HCT116 (cell line): Measurements from ENCODE around the gene HTRA3. TPM values are rescaled to one million over a fixed set of nuclear protein-coding genes. Genes with fewer than 3 reads are reported as not detected.

Experiments used
- ATAC-seq: fragments of 200-7000 bp; cut with Tn5 transposase; 2 replicates; pipeline ENCODE4 v1.9.1; 2020; ENCODE audit warnings: mild to moderate bottlenecking, moderate library complexity
- BruUV-seq: library from RNA; stranded (reverse); fragments of 400-500 nt; replicated peaks from 2 replicates; lab custom pipeline; 2021; lab: Mats Ljungman, UMichigan
- CTCF ChIA-PET: fragments of 300-600 bp; sonication (Branson Sonifier 250); formaldehyde crosslinking; loops from one replicate; lab custom pipeline; 2021; ENCODE audit warnings: antibody characterized with exemption; lab: Charles Lee
- POLR2A ChIA-PET: fragments of 300-600, 350-600 bp; sonication (Branson Sonifier 250); formaldehyde crosslinking; loops from one replicate; lab custom pipeline; 2021; ENCODE audit warnings: antibody characterized with exemption; lab: Charles Lee
- RAD21 ChIA-PET, 2 experiments: fragments of 300-600 bp; sonication (Branson Sonifier 250); formaldehyde crosslinking; loops; one replicate each; lab custom pipeline; 2023; ENCODE audit warnings: low total read pairs in 2 of 2; ENCODE audit not compliant: uncharacterized antibody in 2 of 2, unreplicated experiment in 2 of 2, low non-redundant PET in 1 of 2; lab: Charles Lee
- DNase-seq: peaks from one replicate; pipeline ENCODE4 v3.0.0-alpha.2; 2010; ENCODE audit warnings: low read depth, low spot score
- H2AFZ ChIP-seq: fragments of 200-600 bp; shearing (Covaris generic), sonication (generic); 2 replicates; pipeline ENCODE4 v1.6.1; 2017; ENCODE audit warnings: low read depth, mixed run types, mixed read lengths, antibody characterized with exemption, low read length; ENCODE audit not compliant: poor library complexity, severe bottlenecking
- H3K27ac ChIP-seq: 2 replicates; pipeline ENCODE4 v1.5.1; 2012; ENCODE audit warnings: low read depth, low read length
- H3K27me3 ChIP-seq: fragments of 200-600 bp; sonication (generic); 2 replicates; pipeline ENCODE4 v1.6.1; 2016; ENCODE audit warnings: mixed run types, low read length, mixed read lengths; ENCODE audit not compliant: insufficient read depth
- H3K36me3 ChIP-seq, 2 experiments: fragments of 200-500 bp in 1 of 2; fragments of 200-600 bp in 1 of 2; sonication (Bioruptor generic) in 1 of 2; sonication (generic) in 1 of 2; 2 replicates each; pipeline versions ENCODE4 v1.5.1 to v1.6.1; 2014 to 2016; ENCODE audit warnings: low read length in 2 of 2, inconsistent platforms in 1 of 2, mixed read lengths in 1 of 2, mixed run types in 1 of 2; ENCODE audit not compliant: insufficient read depth in 2 of 2, control insufficient read depth in 1 of 2
- H3K4me1 ChIP-seq, 2 experiments: fragments of 200-600 bp in 1 of 2; sonication (generic) in 1 of 2; 2 replicates each; pipeline versions ENCODE4 v1.5.1 to v1.6.1; 2012 to 2017; ENCODE audit warnings: low read length in 2 of 2, inconsistent platforms in 1 of 2, mild to moderate bottlenecking in 1 of 2, mixed read lengths in 1 of 2, mixed run types in 1 of 2, moderate library complexity in 1 of 2; ENCODE audit not compliant: insufficient read depth in 2 of 2, control insufficient read depth in 1 of 2
- H3K4me2 ChIP-seq: fragments of 200-600 bp; sonication (generic); 2 replicates; pipeline ENCODE4 v1.6.1; 2017; ENCODE audit warnings: mixed run types, low read length, mixed read lengths
- H3K4me3 ChIP-seq, 2 experiments: fragments of 200-600 bp in 1 of 2; sonication (generic) in 1 of 2; replicated peaks in 1 of 2; 2 replicates each; pipeline ENCODE4 v1.5.1; 2011 to 2016; ENCODE audit warnings: low read length in 2 of 2, control low read depth in 1 of 2, low read depth in 1 of 2, mild to moderate bottlenecking in 1 of 2, mixed read lengths in 1 of 2, mixed run types in 1 of 2
- H3K79me2 ChIP-seq: fragments of 200-600 bp; sonication (generic); 2 replicates; pipeline ENCODE4 v1.6.1; 2017; ENCODE audit warnings: mild to moderate bottlenecking, mixed run types, low read length, moderate library complexity, mixed read lengths; ENCODE audit not compliant: insufficient read depth
- H3K9ac ChIP-seq: fragments of 200-600 bp; sonication (generic); 2 replicates; pipeline ENCODE4 v1.6.1; 2016; ENCODE audit warnings: low read length, mixed read lengths
- H3K9me2 ChIP-seq: fragments of 200-600 bp; sonication (generic), shearing (Covaris generic); 2 replicates; pipeline ENCODE4 v1.6.1; 2017; ENCODE audit warnings: mixed run types, mild to moderate bottlenecking, moderate library complexity; ENCODE audit not compliant: insufficient read depth
- H3K9me3 ChIP-seq, 2 experiments: fragments of 200-500 bp in 1 of 2; fragments of 200-600 bp in 1 of 2; sonication (Bioruptor generic) in 1 of 2; sonication (generic) in 1 of 2; 2 replicates each; pipeline ENCODE4 v1.6.1; 2014 to 2017; ENCODE audit warnings: low read length in 2 of 2, mixed read lengths in 2 of 2, inconsistent platforms in 1 of 2, low read depth in 1 of 2, mild to moderate bottlenecking in 1 of 2, mixed run types in 1 of 2, moderate library complexity in 1 of 2; ENCODE audit not compliant: control insufficient read depth in 1 of 2, insufficient read depth in 1 of 2
- H4K20me1 ChIP-seq: fragments of 200-600 bp; sonication (generic), shearing (Covaris generic); 2 replicates; pipeline ENCODE4 v1.6.1; 2017; ENCODE audit warnings: mixed run types, mild to moderate bottlenecking, moderate library complexity; ENCODE audit not compliant: insufficient read depth
- CBX3 ChIP-seq: IDR thresholded peaks from 2 replicates; pipeline ENCODE4 v1.6.1; 2012; ENCODE audit warnings: low read depth
- CTCF ChIP-seq, 3 experiments: fragments of 200-600 bp in 1 of 3; sonication (generic) in 1 of 3; IDR thresholded peaks in 2 of 3; conservative IDR thresholded peaks in 1 of 3; 2 replicates each; pipeline ENCODE4 v1.5.1; 2012 to 2017; ENCODE audit warnings: low read depth in 2 of 3, low read length in 2 of 3, antibody characterized with exemption in 1 of 3, borderline replicate concordance in 1 of 3, control low read depth in 1 of 3, mild to moderate bottlenecking in 1 of 3, mixed read lengths in 1 of 3, mixed run types in 1 of 3, moderate library complexity in 1 of 3; ENCODE audit not compliant: insufficient read depth in 1 of 3
- EGR1 ChIP-seq: IDR thresholded peaks from 2 replicates; pipeline ENCODE4 v1.6.1; 2012; ENCODE audit warnings: low read depth
- ELF1 ChIP-seq: IDR thresholded peaks from 2 replicates; pipeline ENCODE4 v1.6.1; 2012; ENCODE audit warnings: low read depth, borderline replicate concordance
- EZH2phosphoT487 ChIP-seq: fragments of 200-600 bp; IDR thresholded peaks from 2 replicates; pipeline ENCODE4 v1.6.1; 2018; ENCODE audit warnings: antibody characterized with exemption, borderline replicate concordance
- FOSL1 ChIP-seq: IDR thresholded peaks from 2 replicates; pipeline ENCODE4 v1.6.1; 2012; ENCODE audit warnings: low read depth
- JUND ChIP-seq: IDR thresholded peaks from 2 replicates; pipeline ENCODE4 v1.6.1; 2012
- MAX ChIP-seq: IDR thresholded peaks from 2 replicates; pipeline ENCODE4 v1.6.1; 2012
- POLR2A ChIP-seq: IDR thresholded peaks from 2 replicates; pipeline ENCODE4 v1.7.0; 2011; ENCODE audit warnings: borderline replicate concordance; ENCODE audit not compliant: insufficient read depth, insufficient read length; ENCODE audit errors: extremely low read depth
- POLR2AphosphoS5 ChIP-seq: IDR thresholded peaks from 2 replicates; pipeline ENCODE4 v1.6.1; 2011; ENCODE audit warnings: mild to moderate bottlenecking, low read depth, low read length, moderate library complexity
- RAD21 ChIP-seq: IDR thresholded peaks from 2 replicates; pipeline ENCODE4 v1.6.1; 2012; ENCODE audit warnings: low read depth, mild to moderate bottlenecking
- SIN3A ChIP-seq: IDR thresholded peaks from 2 replicates; pipeline ENCODE4 v1.6.1; 2012; ENCODE audit warnings: low read depth
- SP1 ChIP-seq: IDR thresholded peaks from 2 replicates; pipeline ENCODE4 v1.6.1; 2012; ENCODE audit warnings: low read depth
- SRF ChIP-seq: IDR thresholded peaks from 2 replicates; pipeline ENCODE4 v1.6.1; 2012; ENCODE audit warnings: low read depth
- TCF7L2 ChIP-seq: IDR thresholded peaks from 2 replicates; pipeline ENCODE4 v1.7.0; 2011; ENCODE audit warnings: borderline replicate concordance, inconsistent platforms; ENCODE audit not compliant: insufficient read depth, insufficient read length; ENCODE audit errors: extremely low read depth
- YY1 ChIP-seq: IDR thresholded peaks from 2 replicates; pipeline ENCODE4 v1.6.1; 2011; ENCODE audit warnings: low read length, low read depth, moderate library complexity, mild to moderate bottlenecking; ENCODE audit not compliant: insufficient replicate concordance; ENCODE audit errors: extremely low read depth
- ZFX ChIP-seq: fragments of 450-650 bp; IDR thresholded peaks from 2 replicates; pipeline ENCODE4 v1.6.1; 2017
- ZNF274 ChIP-seq: fragments of 200-500 bp; sonication (Bioruptor generic); IDR thresholded peaks from 2 replicates; pipeline ENCODE4 v1.6.1; 2014; ENCODE audit warnings: mild to moderate bottlenecking, low read depth, low read length, inconsistent platforms
- intact Hi-C: fragments of 100-400 bp; cut with micrococcal nuclease; formaldehyde crosslinking; loops from 2 replicates; pipeline ENCODE4 v1.10.0; 2022
- total RNA-seq: library from RNA; stranded (reverse); gene quantifications from one replicate; pipeline ENCODE4 v1.2.1, GENCODE V29; 2021; ENCODE audit not compliant: unreplicated experiment
- TF ChIP-seq, protein P1 (sequence below): IDR thresholded peaks from 2 replicates; pipeline ENCODE4 v1.6.1; 2011; ENCODE audit warnings: mild to moderate bottlenecking, low read length, moderate library complexity; ENCODE audit not compliant: insufficient replicate concordance; ENCODE audit errors: extremely low read depth

The HTRA3 gene
- total RNA-seq, 1 experiment from 2014 or later, result not detected

- Histone ChIP-seq H3K4me2 (no peak overlapping the region), H3K9me3 (no peaks in the 10 kb centered on the region), H2AFZ (no peak overlapping the region), H3K4me1 (peaks cover 0 to 11% of the 10 kb centered on the region in 2 experiments; a peak in 2 of 4 replicates), H4K20me1 (no peaks in the 10 kb centered on the region), H3K79me2 (no peaks in the 10 kb centered on the region), H3K9ac (no peak overlapping the region), H3K27ac (no peak overlapping the region), H3K36me3 (no peaks in the 10 kb centered on the region), H3K4me3 (no peak overlapping the region), H3K9me2 (no peaks in the 10 kb centered on the region), H3K27me3 (no peaks in the 10 kb centered on the region)
- no peak for ATAC-seq
- TF ChIP-seq SIN3A (no peak), ZFX (no peak), FOSL1 (no peak), TCF7L2 (no peak), RAD21 (no peak), YY1 (no peak), CBX3 (no peak), JUND (no peak), POLR2A (no peak), EZH2phosphoT487 (no peak), CTCF (IDR thresholded peaks at IDR 0.05 in 2 of 3, conservative IDR thresholded peaks at IDR 0.05 in 1 of 3; ENCODE audit: borderline replicate concordance in 1 of 3, insufficient read depth in 1 of 3, low read depth in 2 of 3, low read length in 2 of 3) (no peak), ZNF274 (no peak), EGR1 (no peak), POLR2AphosphoS5 (no peak), SP1 (no peak), SRF (no peak), ELF1 (no peak), MAX (no peak)
- TF ChIP-seq, protein P1, sequence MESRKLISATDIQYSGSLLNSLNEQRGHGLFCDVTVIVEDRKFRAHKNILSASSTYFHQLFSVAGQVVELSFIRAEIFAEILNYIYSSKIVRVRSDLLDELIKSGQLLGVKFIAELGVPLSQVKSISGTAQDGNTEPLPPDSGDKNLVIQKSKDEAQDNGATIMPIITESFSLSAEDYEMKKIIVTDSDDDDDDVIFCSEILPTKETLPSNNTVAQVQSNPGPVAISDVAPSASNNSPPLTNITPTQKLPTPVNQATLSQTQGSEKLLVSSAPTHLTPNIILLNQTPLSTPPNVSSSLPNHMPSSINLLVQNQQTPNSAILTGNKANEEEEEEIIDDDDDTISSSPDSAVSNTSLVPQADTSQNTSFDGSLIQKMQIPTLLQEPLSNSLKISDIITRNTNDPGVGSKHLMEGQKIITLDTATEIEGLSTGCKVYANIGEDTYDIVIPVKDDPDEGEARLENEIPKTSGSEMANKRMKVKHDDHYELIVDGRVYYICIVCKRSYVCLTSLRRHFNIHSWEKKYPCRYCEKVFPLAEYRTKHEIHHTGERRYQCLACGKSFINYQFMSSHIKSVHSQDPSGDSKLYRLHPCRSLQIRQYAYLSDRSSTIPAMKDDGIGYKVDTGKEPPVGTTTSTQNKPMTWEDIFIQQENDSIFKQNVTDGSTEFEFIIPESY, result no peak
- ChIA-PET CTCF (no interaction called here), RAD21 (no interaction called here), POLR2A (no interaction called here)
- DNase-seq, result no peak
- intact Hi-C loops, result no loop called here
- BruUV-seq, result no TSS peak
Observed at GRCh38 chr4:8282742-8283141, 13.2 kb downstream of the HTRA3 start.
